ENCODE results near the gene ELANE. TPM values are rescaled to one million over a fixed set of nuclear protein-coding genes. Genes with fewer than 3 reads are reported as not detected.
"Not testable (repeated sequence)": the region's sequence is repeated elsewhere in the genome, so short reads cannot be mapped to it uniquely, and the experiment has no call there.

The ELANE gene
- total RNA-seq, 1 experiment from 2014 or later, result not detected

GRCh38 chr19:812747-813218 lies 39.3 kb upstream of the ELANE start:
- Histone ChIP-seq H3K9me2 (replicated peaks; ENCODE audit: insufficient read depth, low read length) (no peaks in the 10 kb centered on the region; the same call in 1 of the 2 replicates), H3K79me2 (ENCODE audit: low read length) (no peaks in the 10 kb centered on the region), H3K27ac (ENCODE audit: low read length) (no peak overlapping the region), H3K4me1 (ENCODE audit: low read length) (no peaks in the 10 kb centered on the region), H3K27me3 (ENCODE audit: low read length) (no peaks in the 10 kb centered on the region), H3K4me2 (ENCODE audit: low read depth, low read length, poor library complexity, severe bottlenecking) (no peak overlapping the region), H3K4me3 (ENCODE audit: low read length) (no peak overlapping the region), H3K36me3 (ENCODE audit: insufficient read depth, low read length) (peaks cover 22% of the 10 kb centered on the region), H3K9me3 (ENCODE audit: low read length) (no peaks in the 10 kb centered on the region), H3K9ac (ENCODE audit: low read length) (no peak overlapping the region), H4K20me1 (ENCODE audit: insufficient read depth, low read depth, low read length) (peaks cover 12% of the 10 kb centered on the region), H2AFZ (ENCODE audit: low read length) (no peak overlapping the region)
- no peak for DNase-seq

GRCh38 chr19:813219-814151 lies 38.6 kb upstream of the ELANE start:
- H3K36me3 ChIP-seq (ENCODE audit: insufficient read depth, low read length), result peaks cover 19% of the 10 kb centered on the region
- H3K4me2 ChIP-seq (ENCODE audit: low read depth, low read length, poor library complexity, severe bottlenecking), result no peak overlapping the region
- no peaks in the 10 kb centered on the region for H3K9me3 ChIP-seq (ENCODE audit: low read length)
- no peaks in the 10 kb centered on the region for H3K4me1 ChIP-seq (ENCODE audit: low read length)
- no peaks in the 10 kb centered on the region for H3K79me2 ChIP-seq (ENCODE audit: low read length)
- no peaks in the 10 kb centered on the region; the same call in 1 of the 2 replicates for H3K9me2 ChIP-seq (replicated peaks; ENCODE audit: insufficient read depth, low read length)
- peaks cover 8% of the 10 kb centered on the region; the same call in 1 of the 2 replicates for H4K20me1 ChIP-seq (ENCODE audit: insufficient read depth, low read depth, low read length)
- H3K4me3 ChIP-seq (ENCODE audit: low read length), result no peak overlapping the region
- no peak overlapping the region for H3K9ac ChIP-seq (ENCODE audit: low read length)
- H3K27ac ChIP-seq (ENCODE audit: low read length), result no peak overlapping the region
- H2AFZ ChIP-seq (ENCODE audit: low read length), result no peak overlapping the region
- no peaks in the 10 kb centered on the region for H3K27me3 ChIP-seq (ENCODE audit: low read length)
- DNase-seq, result no peak

DNA sequence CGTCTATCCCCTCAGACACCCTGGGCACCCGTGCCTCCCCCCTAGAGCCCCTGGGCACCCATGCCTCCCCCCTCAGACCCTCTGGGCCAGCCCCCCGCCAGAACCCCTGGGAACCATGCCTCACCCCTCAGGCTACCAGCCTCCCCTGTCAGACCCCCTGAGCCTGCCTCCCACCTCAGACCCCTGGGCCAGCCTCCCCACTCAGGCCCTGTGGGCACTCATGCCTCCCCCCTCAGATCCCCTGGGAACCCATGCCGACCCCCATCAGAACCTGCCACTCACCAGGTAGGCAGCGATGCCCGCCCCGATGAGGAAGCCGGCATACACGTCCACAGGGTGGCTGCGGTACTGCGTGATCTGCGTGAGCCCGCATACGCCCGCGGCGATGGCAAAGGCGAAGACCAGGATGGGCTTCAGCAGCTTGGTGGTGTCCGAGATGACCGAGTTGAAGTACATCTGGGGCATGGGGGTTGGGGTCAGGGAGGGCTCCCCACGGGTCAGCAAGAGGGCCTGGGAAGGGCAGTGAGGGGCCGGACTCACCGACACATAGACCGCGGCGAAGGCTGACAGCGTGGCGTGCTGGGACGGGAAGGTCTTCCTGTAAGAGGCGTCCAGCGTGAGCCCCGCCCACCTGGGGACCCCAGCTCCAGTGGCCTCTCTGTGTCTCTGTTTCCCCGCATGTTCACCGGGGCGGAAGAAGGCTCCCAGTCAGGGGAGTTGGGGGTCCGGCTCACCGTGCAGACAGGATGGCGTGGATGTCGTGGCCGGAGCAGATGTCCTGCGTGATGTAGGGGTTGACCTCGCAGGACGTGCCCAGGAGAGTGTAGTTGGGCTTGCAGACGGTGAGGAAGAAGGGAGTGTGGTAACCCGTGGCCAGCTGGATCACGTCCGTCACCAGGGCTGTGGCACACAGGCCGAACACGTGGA lies 37.7 kb upstream of the ELANE start:
- Histone ChIP-seq H3K4me3 (ENCODE audit: low read length) (no peak overlapping the region), H3K4me1 (ENCODE audit: low read length) (no peaks in the 10 kb centered on the region), H3K9ac (ENCODE audit: low read length) (no peak overlapping the region), H3K9me3 (ENCODE audit: low read length) (no peaks in the 10 kb centered on the region), H3K36me3 (ENCODE audit: insufficient read depth, low read length) (peaks cover 19% of the 10 kb centered on the region), H3K27me3 (ENCODE audit: low read length) (no peaks in the 10 kb centered on the region), H3K4me2 (ENCODE audit: low read depth, low read length, poor library complexity, severe bottlenecking) (no peak overlapping the region), H4K20me1 (ENCODE audit: insufficient read depth, low read depth, low read length) (peaks cover 6% of the 10 kb centered on the region; the same call in 1 of the 2 replicates), H3K27ac (ENCODE audit: low read length) (no peak overlapping the region), H3K79me2 (ENCODE audit: low read length) (no peaks in the 10 kb centered on the region), H3K9me2 (replicated peaks; ENCODE audit: insufficient read depth, low read length) (no peaks in the 10 kb centered on the region; the same call in 1 of the 2 replicates), H2AFZ (ENCODE audit: low read length) (no peak overlapping the region)
- DNase-seq, result no peak

- H3K4me3 ChIP-seq (ENCODE audit: low read length), result no peak overlapping the region
- no peaks in the 10 kb centered on the region for H3K27me3 ChIP-seq (ENCODE audit: low read length)
- H3K4me1 ChIP-seq (ENCODE audit: low read length), result no peaks in the 10 kb centered on the region
- no peaks in the 10 kb centered on the region; the same call in 1 of the 2 replicates for H3K9me2 ChIP-seq (replicated peaks; ENCODE audit: insufficient read depth, low read length)
- no peak overlapping the region for H3K27ac ChIP-seq (ENCODE audit: low read length)
- H3K36me3 ChIP-seq (ENCODE audit: insufficient read depth, low read length), result peaks cover 11% of the 10 kb centered on the region; the same call in 1 of the 2 replicates
- H3K4me2 ChIP-seq (ENCODE audit: low read depth, low read length, poor library complexity, severe bottlenecking), result no peak overlapping the region
- H3K9me3 ChIP-seq (ENCODE audit: low read length), result no peaks in the 10 kb centered on the region
- no peak overlapping the region for H2AFZ ChIP-seq (ENCODE audit: low read length)
- no peaks in the 10 kb centered on the region for H3K79me2 ChIP-seq (ENCODE audit: low read length)
- DNase-seq, result no peak
- no peaks in the 10 kb centered on the region for H4K20me1 ChIP-seq (ENCODE audit: insufficient read depth, low read depth, low read length)
- no peak overlapping the region for H3K9ac ChIP-seq (ENCODE audit: low read length)
Observed at GRCh38 chr19:815079-815774, 36.9 kb upstream of the ELANE start.

- Histone ChIP-seq H3K4me1 (ENCODE audit: low read length) (no peaks in the 10 kb centered on the region), H3K9me3 (ENCODE audit: low read length) (no peaks in the 10 kb centered on the region), H4K20me1 (ENCODE audit: insufficient read depth, low read depth, low read length) (no peaks in the 10 kb centered on the region), H3K4me3 (ENCODE audit: low read length) (no peak overlapping the region), H2AFZ (ENCODE audit: low read length) (no peak overlapping the region), H3K27ac (ENCODE audit: low read length) (no peak overlapping the region), H3K9me2 (replicated peaks; ENCODE audit: insufficient read depth, low read length) (no peaks in the 10 kb centered on the region; the same call in 1 of the 2 replicates), H3K27me3 (ENCODE audit: low read length) (no peaks in the 10 kb centered on the region), H3K36me3 (ENCODE audit: insufficient read depth, low read length) (peaks cover 5% of the 10 kb centered on the region; the same call in 1 of the 2 replicates), H3K4me2 (ENCODE audit: low read depth, low read length, poor library complexity, severe bottlenecking) (no peak overlapping the region), H3K79me2 (ENCODE audit: low read length) (no peaks in the 10 kb centered on the region), H3K9ac (ENCODE audit: low read length) (no peak overlapping the region)
- DNase-seq, result no peak
Observed at GRCh38 chr19:815775-816499, 36.2 kb upstream of the ELANE start.

DNA sequence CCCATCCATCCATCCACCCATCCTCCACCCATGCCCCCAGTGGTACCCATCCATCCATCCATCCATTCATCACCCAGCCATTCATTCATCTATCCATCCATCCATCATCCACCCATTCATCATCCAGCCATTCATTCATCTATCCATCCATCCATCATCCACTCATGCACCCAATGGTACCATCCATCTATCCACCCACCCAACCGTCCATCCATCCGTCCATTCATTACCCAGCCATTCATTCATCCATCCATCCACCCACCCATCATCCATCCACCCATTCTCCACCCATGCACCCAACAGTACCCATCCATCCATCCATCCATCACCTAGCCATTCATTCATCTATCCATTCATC lies 35.6 kb upstream of the ELANE start:
- Histone ChIP-seq H3K9me2 (replicated peaks; ENCODE audit: insufficient read depth, low read length) (no peaks in the 10 kb centered on the region; the same call in 1 of the 2 replicates), H2AFZ (ENCODE audit: low read length) (no peak overlapping the region), H4K20me1 (ENCODE audit: insufficient read depth, low read depth, low read length) (no peaks in the 10 kb centered on the region), H3K36me3 (ENCODE audit: insufficient read depth, low read length) (peaks cover 5% of the 10 kb centered on the region; the same call in 1 of the 2 replicates), H3K27me3 (ENCODE audit: low read length) (no peaks in the 10 kb centered on the region), H3K4me3 (ENCODE audit: low read length) (no peak overlapping the region), H3K9ac (ENCODE audit: low read length) (no peak overlapping the region), H3K9me3 (ENCODE audit: low read length) (no peaks in the 10 kb centered on the region), H3K27ac (ENCODE audit: low read length) (no peak overlapping the region), H3K4me2 (ENCODE audit: low read depth, low read length, poor library complexity, severe bottlenecking) (no peak overlapping the region), H3K4me1 (ENCODE audit: low read length) (no peaks in the 10 kb centered on the region), H3K79me2 (ENCODE audit: low read length) (no peaks in the 10 kb centered on the region)
- no peak for DNase-seq

GRCh38 chr19:820212-820611 lies 31.9 kb upstream of the ELANE start:
- H3K27me3 ChIP-seq (ENCODE audit: low read length); H3K9me2 ChIP-seq (replicated peaks; ENCODE audit: insufficient read depth, low read length); H4K20me1 ChIP-seq (ENCODE audit: insufficient read depth, low read depth, low read length); H3K9ac ChIP-seq (ENCODE audit: low read length); H2AFZ ChIP-seq (ENCODE audit: low read length); H3K9me3 ChIP-seq (ENCODE audit: low read length); H3K27ac ChIP-seq (ENCODE audit: low read length); H3K36me3 ChIP-seq (ENCODE audit: insufficient read depth, low read length); H3K4me2 ChIP-seq (ENCODE audit: low read depth, low read length, poor library complexity, severe bottlenecking); H3K79me2 ChIP-seq (ENCODE audit: low read length); DNase-seq; H3K4me1 ChIP-seq (ENCODE audit: low read length); H3K4me3 ChIP-seq (ENCODE audit: low read length): not testable (repeated sequence)

All from Karpas-422 (cell line).